Stimulated activated naive B cell treated with anti-CD40 and anti-IgM and Interleukin-4, amounts not matched to agents 10 μg/mL and 1 μg/mL and 100 μg/mL, for 72 hours (primary cell): ENCODE measurements around the gene NUP214.

ENCODE experiments used
- ATAC-seq, 2 donors: fragments of 150-1000 bp; cut with Tn5 transposase; replicated peaks; 2 replicates each; pipeline ENCODE4 v1.10.0; 2021; ENCODE audit warnings: moderate library complexity in 1 of 2
- DNase-seq: peaks from one replicate; pipeline ENCODE4 v3.0.0; 2021
- H3K27ac Mint-ChIP-seq: one replicate; pipeline ENCODE4 v1.8.0; 2022; ENCODE audit warnings: mild to moderate bottlenecking, mixed read lengths
- H3K27me3 Mint-ChIP-seq, 2 donors: one replicate each; pipeline ENCODE4 v1.8.0; 2022; ENCODE audit warnings: mixed read lengths in 2 of 2
- H3K36me3 Mint-ChIP-seq, 2 donors: one replicate each; pipeline ENCODE4 v1.8.0; 2022; ENCODE audit warnings: mixed read lengths in 2 of 2, mild to moderate bottlenecking in 1 of 2
- H3K4me1 Mint-ChIP-seq, 2 donors: one replicate each; pipeline ENCODE4 v1.8.0; 2022; ENCODE audit warnings: mixed read lengths in 2 of 2, mild to moderate bottlenecking in 1 of 2
- H3K4me3 Mint-ChIP-seq, 2 donors: one replicate each; pipeline ENCODE4 v1.8.0; 2022; ENCODE audit warnings: mild to moderate bottlenecking in 2 of 2, mixed read lengths in 2 of 2, moderate library complexity in 1 of 2
- H3K9me3 Mint-ChIP-seq, 2 donors: one replicate each; pipeline ENCODE4 v1.8.0; 2022; ENCODE audit warnings: mixed read lengths in 2 of 2, mild to moderate bottlenecking in 1 of 2

Gene NUP214

GRCh38 chr9:131220485-131220884 is 95.1 kb downstream of the NUP214 start:
- no peak for DNase-seq
- ATAC-seq = no peak
- H3K27me3 Mint-ChIP-seq = no peaks in the 10 kb centered on the region

GRCh38 chr9:131222460-131222859 is 97.1 kb downstream of the NUP214 start:
- H3K27ac Mint-ChIP-seq = no peak overlapping the region
- DNase-seq = no peak
- no peak for ATAC-seq
- H3K9me3 Mint-ChIP-seq = no peaks in the 10 kb centered on the region
- peaks cover 5 to 20% of the 10 kb centered on the region in 2 donors for H3K4me1 Mint-ChIP-seq
- no peak overlapping the region for H3K4me3 Mint-ChIP-seq
- no peaks in the 10 kb centered on the region for H3K27me3 Mint-ChIP-seq
- H3K36me3 Mint-ChIP-seq = peaks cover 20 to 48% of the 10 kb centered on the region in 2 donors

More at GRCh38 chr9:131220485-131220884, 95.1 kb downstream of the NUP214 start:
- Mint-ChIP-seq H3K4me1 (peaks cover under 1 to 2% of the 10 kb centered on the region in 2 donors), H3K27ac (no peak overlapping the region), H3K4me3 (no peak overlapping the region), H3K36me3 (peaks cover 14 to 47% of the 10 kb centered on the region in 2 donors), H3K9me3 (no peaks in the 10 kb centered on the region)

GRCh38 chr9:131226226-131226625 is 100.8 kb downstream of the NUP214 start:
- no peak for DNase-seq

GRCh38 chr9:131227112-131227958 is 101.9 kb downstream of the NUP214 start:
- Mint-ChIP-seq H3K4me3 (peak overlapping the region; percentile 5 to 57), H3K36me3 (peaks cover 27 to 55% of the 10 kb centered on the region in 2 donors), H3K27me3 (no peaks in the 10 kb centered on the region), H3K27ac (peak overlapping the region; percentile 75), H3K4me1 (peaks cover 11 to 28% of the 10 kb centered on the region in 2 donors), H3K9me3 (no peaks in the 10 kb centered on the region)
- DNase-seq = no peak
- peak; percentile 21 to 43 for ATAC-seq

More at GRCh38 chr9:131226226-131226625, 100.8 kb downstream of the NUP214 start:
- Mint-ChIP-seq H3K4me3 (no peak overlapping the region), H3K36me3 (peaks cover 23 to 53% of the 10 kb centered on the region in 2 donors), H3K27ac (no peak overlapping the region), H3K9me3 (no peaks in the 10 kb centered on the region), H3K27me3 (no peaks in the 10 kb centered on the region), H3K4me1 (peaks cover 11 to 28% of the 10 kb centered on the region in 2 donors)
- no peak for ATAC-seq

- no peak for DNase-seq
- ATAC-seq = peak; percentile 70 to 82
- Mint-ChIP-seq H3K9me3 (no peaks in the 10 kb centered on the region), H3K4me1 (peaks cover 11 to 28% of the 10 kb centered on the region in 2 donors), H3K27ac (peak overlapping the region; percentile 26), H3K36me3 (peaks cover 29 to 51% of the 10 kb centered on the region in 2 donors), H3K27me3 (no peaks in the 10 kb centered on the region), H3K4me3 (peak overlapping the region; percentile 6 to 34)
Observed at GRCh38 chr9:131227959-131228460, 102.6 kb downstream of the NUP214 start.

- no peaks in the 10 kb centered on the region for H3K27me3 Mint-ChIP-seq
- H3K4me1 Mint-ChIP-seq = peaks cover 11 to 28% of the 10 kb centered on the region in 2 donors
- ATAC-seq = no peak
- H3K27ac Mint-ChIP-seq = no peak overlapping the region
- DNase-seq = no peak
- peaks cover 29 to 50% of the 10 kb centered on the region in 2 donors for H3K36me3 Mint-ChIP-seq
- no peaks in the 10 kb centered on the region for H3K9me3 Mint-ChIP-seq
- H3K4me3 Mint-ChIP-seq = no peak overlapping the region
Observed at GRCh38 chr9:131228988-131229387, 103.6 kb downstream of the NUP214 start.

- H3K36me3 Mint-ChIP-seq = peaks cover 32 to 42% of the 10 kb centered on the region in 2 donors
- no peak for ATAC-seq
- H3K4me3 Mint-ChIP-seq = no peak overlapping the region
Observed at GRCh38 chr9:131233556-131233955, 108.2 kb downstream of the NUP214 start.

GRCh38 chr9:131233995-131234394 is 108.6 kb downstream of the NUP214 start:
- Mint-ChIP-seq H3K9me3 (no peaks in the 10 kb centered on the region), H3K27ac (no peak overlapping the region), H3K36me3 (peaks cover 31 to 39% of the 10 kb centered on the region in 2 donors), H3K4me3 (no peak overlapping the region), H3K27me3 (no peaks in the 10 kb centered on the region), H3K4me1 (peaks cover 8 to 12% of the 10 kb centered on the region in 2 donors)
- no peak for ATAC-seq
- no peak for DNase-seq

More at GRCh38 chr9:131233556-131233955, 108.2 kb downstream of the NUP214 start:
- Mint-ChIP-seq H3K9me3 (no peaks in the 10 kb centered on the region), H3K27ac (no peak overlapping the region), H3K4me1 (peaks cover 6 to 8% of the 10 kb centered on the region in 2 donors), H3K27me3 (no peaks in the 10 kb centered on the region)
- no peak for DNase-seq

GRCh38 chr9:131234799-131235479 is 109.6 kb downstream of the NUP214 start:
- no peak overlapping the region for H3K4me3 Mint-ChIP-seq
- H3K9me3 Mint-ChIP-seq = no peaks in the 10 kb centered on the region
- no peak for ATAC-seq
- H3K4me1 Mint-ChIP-seq = peaks cover 14 to 22% of the 10 kb centered on the region in 2 donors
- peaks cover 4% of the 10 kb centered on the region in 2 donors for H3K27me3 Mint-ChIP-seq
- H3K36me3 Mint-ChIP-seq = peaks cover 28 to 35% of the 10 kb centered on the region in 2 donors
- no peak for DNase-seq
- no peak overlapping the region for H3K27ac Mint-ChIP-seq

GRCh38 chr9:131235480-131235851 is 110.1 kb downstream of the NUP214 start:
- H3K27ac Mint-ChIP-seq = no peak overlapping the region
- peaks cover 15 to 24% of the 10 kb centered on the region in 2 donors for H3K4me1 Mint-ChIP-seq
- DNase-seq (no peak), ATAC-seq (no peak)
- peaks cover 24 to 30% of the 10 kb centered on the region in 2 donors for H3K36me3 Mint-ChIP-seq
- peaks cover 4% of the 10 kb centered on the region in 2 donors for H3K27me3 Mint-ChIP-seq
- no peak overlapping the region for H3K4me3 Mint-ChIP-seq
- no peaks in the 10 kb centered on the region for H3K9me3 Mint-ChIP-seq

- H3K27ac Mint-ChIP-seq = no peak overlapping the region
- H3K4me1 Mint-ChIP-seq = peaks cover 15 to 24% of the 10 kb centered on the region in 2 donors
- no peak overlapping the region for H3K4me3 Mint-ChIP-seq
- peaks cover 4% of the 10 kb centered on the region in 2 donors for H3K27me3 Mint-ChIP-seq
- DNase-seq (no peak), ATAC-seq (no peak)
- H3K36me3 Mint-ChIP-seq = peaks cover 24 to 26% of the 10 kb centered on the region in 2 donors
- no peaks in the 10 kb centered on the region for H3K9me3 Mint-ChIP-seq
Observed at GRCh38 chr9:131236161-131236560, 110.8 kb downstream of the NUP214 start.

GRCh38 chr9:131236761-131237160 is 111.4 kb downstream of the NUP214 start:
- H3K4me1 Mint-ChIP-seq = peaks cover 15 to 24% of the 10 kb centered on the region in 2 donors
- H3K36me3 Mint-ChIP-seq = peaks cover 23% of the 10 kb centered on the region in 2 donors

GRCh38 chr9:131237291-131237690 is 111.9 kb downstream of the NUP214 start:
- Mint-ChIP-seq H3K4me1 (peaks cover 15 to 24% of the 10 kb centered on the region in 2 donors), H3K36me3 (peaks cover 19 to 20% of the 10 kb centered on the region in 2 donors), H3K9me3 (no peaks in the 10 kb centered on the region), H3K27me3 (peaks cover 4% of the 10 kb centered on the region in 2 donors), H3K27ac (peak overlapping the region; percentile 31), H3K4me3 (peak overlapping the region in 1 of 2 donors; percentile 28)
- no peak for DNase-seq
- ATAC-seq = no peak

More at GRCh38 chr9:131236761-131237160, 111.4 kb downstream of the NUP214 start:
- H3K27ac Mint-ChIP-seq = no peak overlapping the region
- ATAC-seq (no peak), DNase-seq (no peak)
- peaks cover 4% of the 10 kb centered on the region in 2 donors for H3K27me3 Mint-ChIP-seq
- H3K4me3 Mint-ChIP-seq = no peak overlapping the region
- no peaks in the 10 kb centered on the region for H3K9me3 Mint-ChIP-seq

- Mint-ChIP-seq H3K4me3 (peak overlapping the region; percentile 79 to 81), H3K36me3 (peaks cover 16 to 18% of the 10 kb centered on the region in 2 donors), H3K27me3 (peaks cover 4% of the 10 kb centered on the region in 2 donors), H3K27ac (peak overlapping the region; percentile 96), H3K4me1 (peaks cover 15 to 24% of the 10 kb centered on the region in 2 donors), H3K9me3 (peaks cover 2 to 3% of the 10 kb centered on the region in 2 donors)
- ATAC-seq (peak; percentile 95 to 96), DNase-seq (peak; percentile 71)
Observed at GRCh38 chr9:131237931-131238401, 112.6 kb downstream of the NUP214 start.
